Endothelial cell of hepatic sinusoid (primary cell): ENCODE results near the gene SDR39U1.

Experiments
- in situ Hi-C: cut with HindIII; loops from 2 replicates; pipeline ENCODE4 v1.10.0; 2017; ENCODE audit warnings: low sequenced_read_pairs

SDR39U1 gene

GRCh38 chr14:24395609-24396582, 46.7 kb downstream of the SDR39U1 start:
- in situ Hi-C loops: no loop called here

- in situ Hi-C loops: no loop called here
Observed at GRCh38 chr14:24394275-24394674, 48.3 kb downstream of the SDR39U1 start.

GRCh38 chr14:24392325-24393091, 50.1 kb downstream of the SDR39U1 start:
- in situ Hi-C loops: no loop called here

DNA sequence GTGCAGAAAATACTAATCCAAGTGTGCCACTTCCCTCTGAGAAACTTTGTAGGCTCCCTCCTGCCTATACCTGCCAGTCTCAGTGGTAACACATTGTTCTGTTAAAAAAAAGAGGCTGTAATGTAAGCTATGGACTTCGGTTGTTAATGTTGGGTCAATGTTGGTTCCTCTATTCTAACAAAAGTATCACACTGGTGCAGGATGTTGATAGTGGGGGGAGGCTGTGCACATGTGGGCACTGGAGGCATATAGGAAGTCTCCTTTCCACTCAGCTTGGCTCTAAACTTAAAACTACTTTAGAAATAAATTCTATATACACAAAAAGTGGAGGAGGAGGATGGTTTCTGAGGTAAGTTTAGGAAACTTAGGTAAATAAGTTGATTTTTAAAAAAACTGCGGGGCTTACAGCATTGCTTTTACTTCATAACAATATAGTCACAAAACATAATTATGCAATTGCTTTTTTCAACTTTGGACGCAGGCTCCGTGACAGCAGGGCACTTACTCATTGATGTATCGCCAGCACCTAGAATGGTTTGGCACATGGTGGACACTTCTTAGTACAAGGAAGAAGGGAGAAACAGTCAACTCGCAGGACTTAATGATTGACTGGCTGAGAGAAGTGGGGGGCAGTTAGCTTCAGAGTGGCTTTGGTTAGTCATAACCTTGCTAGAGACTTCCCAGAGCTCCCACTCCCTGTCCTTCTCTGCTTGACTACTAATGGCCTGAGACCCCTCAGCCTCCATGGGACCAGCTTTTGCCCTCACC, 51.7 kb downstream of the SDR39U1 start:
- in situ Hi-C loops: no loop called here
